ENCODE data around the gene GSTO1. TPM values are rescaled to one million over a fixed set of nuclear protein-coding genes. Genes with fewer than 3 reads are reported as not detected.

The GSTO1 gene
- total and polyA plus RNA-seq, 2 of the 13 experiments (the other 11 are each of a cell fraction or from before 2014, with no cell fraction given): 228 to 300 TPM

- peaks cover 7% of the 10 kb centered on the region for H3K9me3 ChIP-seq (ENCODE audit: low read length)
- H3K36me3 ChIP-seq (replicated peaks in 1 of 2; ENCODE audit: control insufficient read depth in 1 of 2, insufficient read depth in 2 of 2, low read length in 2 of 2): no peaks in the 10 kb centered on the region
- no peak overlapping the region for H3K27ac ChIP-seq (ENCODE audit: extremely low read length, insufficient read depth, low read length)
- DNase-seq (ENCODE audit: low spot score) (no peak), ATAC-seq (no peak), FAIRE-seq (no peak)
- H2AFZ ChIP-seq (ENCODE audit: low read length): no peak overlapping the region
- ChIA-PET CTCF (ENCODE audit: low intra/inter-chr PET ratio, low total read pairs) (no interaction called here), POLR2A (no interaction called here)
- WGBS (ENCODE audit: low lambda C conversion rate): 13% methylated on average over 1 of the region's 1 CpG
- in situ Hi-C loops (cut with HindIII; ENCODE audit: extremely low pct_ligation_motif_present, low pct_unique_long_range_greater_than_20kb): no loop called here
- no peaks in the 10 kb centered on the region; a peak in 2 of 5 replicates for H3K27me3 ChIP-seq (ENCODE audit: control insufficient read depth in 1 of 2, insufficient read depth in 2 of 2, low read length in 2 of 2)
- H4K20me1 ChIP-seq (ENCODE audit: insufficient read depth, low read length): no peaks in the 10 kb centered on the region
- no peaks in the 10 kb centered on the region for H3K79me2 ChIP-seq (ENCODE audit: insufficient read depth, low read length)
- H3K4me2 ChIP-seq (ENCODE audit: low read depth, low read length): no peak overlapping the region
- no peak overlapping the region for H3K9ac ChIP-seq (ENCODE audit: insufficient read depth, low read depth, low read length)
- H3K4me3 ChIP-seq (replicated peaks in 1 of 3; ENCODE audit: insufficient read depth in 1 of 3, low read depth in 2 of 3, low read length in 3 of 3): no peak overlapping the region
- BruUV-seq (replicated peaks): no TSS peak
- H3K4me1 ChIP-seq (ENCODE audit: insufficient read depth, low read length): peaks cover 21% of the 10 kb centered on the region
- intact Hi-C loops (cut with micrococcal nuclease; ENCODE audit: unreplicated experiment): no loop called here
- TF ChIP-seq GATA4 (IDR thresholded peaks at IDR 0.05; ENCODE audit: borderline replicate concordance, low read depth) (no peak), FOSL2 (CRISPR knock-in tag; IDR thresholded peaks at IDR 0.05) (no peak), KMT2A (CRISPR knock-in tag; IDR thresholded peaks at IDR 0.05) (no peak), ZBTB40 (IDR thresholded peaks at IDR 0.05) (no peak), ZBTB40 (CRISPR knock-in tag; IDR thresholded peaks at IDR 0.05) (no peak), MLLT10 (CRISPR knock-in tag; IDR thresholded peaks at IDR 0.05) (no peak), PTBP1 (IDR thresholded peaks at IDR 0.05; ENCODE audit: low read depth, low read length, poor library complexity, severe bottlenecking) (no peak), ZNF225 (CRISPR knock-in tag; IDR thresholded peaks at IDR 0.05) (no peak), ZNF343 (CRISPR knock-in tag; IDR thresholded peaks at IDR 0.05) (no peak), ZNF232 (CRISPR knock-in tag; IDR thresholded peaks at IDR 0.05; ENCODE audit: borderline replicate concordance) (no peak), ZNF558 (CRISPR knock-in tag; IDR thresholded peaks at IDR 0.05; ENCODE audit: borderline replicate concordance) (no peak), ARID4A (CRISPR knock-in tag; IDR thresholded peaks at IDR 0.05; ENCODE audit: borderline replicate concordance) (no peak)
These were observed 19.8 kb upstream of the GSTO1 start for GRCh38 chr10:104234934-104235333.

Data from HepG2 (cell line).